Activated CD4-positive, alpha-beta T cell treated with anti-CD3 and anti-CD28 coated beads, Interleukin-10, Interleukin-2, amounts not matched to agents 100 ng/mL and 50 ng/mL, durations not matched to agents 16 hours and 8 hours (primary cell): ENCODE results near the gene CROCC2.

Source experiments
- DNase-seq: peaks from one replicate; pipeline ENCODE4 v3.0.0-alpha.2; 2020

Gene CROCC2

GRCh38 chr2:240925191-240925567 lies 19.0 kb downstream of the CROCC2 start:
- no peak for DNase-seq

- no peak for DNase-seq
Observed at GRCh38 chr2:240925568-240926515, 19.7 kb downstream of the CROCC2 start.

GRCh38 chr2:240926516-240927389 lies 20.6 kb downstream of the CROCC2 start:
- no peak for DNase-seq

- no peak for DNase-seq
Observed at GRCh38 chr2:240927390-240927781, 21.2 kb downstream of the CROCC2 start.

GRCh38 chr2:240928476-240929363 lies 22.6 kb downstream of the CROCC2 start:
- no peak for DNase-seq

DNA sequence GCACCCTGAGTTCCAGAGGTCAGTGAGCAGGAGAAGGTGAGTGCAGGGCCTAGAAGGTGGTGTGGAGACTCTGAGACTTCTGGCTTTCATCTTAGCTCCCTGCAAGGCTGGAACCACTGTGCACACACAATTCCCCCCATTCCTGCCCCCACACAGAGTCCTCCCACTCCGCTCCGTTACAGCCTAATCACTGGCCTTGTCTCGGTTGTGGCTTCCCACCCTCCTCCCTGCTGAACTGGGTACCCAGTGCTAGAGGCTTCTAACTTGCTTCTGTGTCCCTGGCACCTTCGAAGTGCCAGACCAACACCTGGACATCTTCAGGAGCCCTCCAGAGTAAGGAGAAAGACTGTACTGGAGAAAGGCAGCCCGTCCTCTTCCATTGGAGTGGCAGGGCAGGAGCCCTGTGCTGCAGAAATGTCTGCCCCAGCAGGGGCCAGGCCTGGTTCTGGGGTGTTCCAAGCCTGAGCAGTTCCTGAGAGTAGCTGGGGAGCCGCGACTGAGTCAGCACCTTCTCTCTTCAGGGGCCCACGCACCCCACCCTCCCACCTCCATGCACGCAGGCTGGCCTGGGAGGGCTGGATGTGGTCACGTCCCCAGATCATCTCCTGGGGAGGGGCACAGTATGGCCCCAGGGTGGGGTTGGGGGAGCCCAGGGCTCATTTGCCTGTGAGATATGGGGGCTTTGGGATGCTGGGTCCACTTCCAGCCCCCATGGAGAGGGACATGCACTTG lies 23.4 kb downstream of the CROCC2 start:
- no peak for DNase-seq

DNA sequence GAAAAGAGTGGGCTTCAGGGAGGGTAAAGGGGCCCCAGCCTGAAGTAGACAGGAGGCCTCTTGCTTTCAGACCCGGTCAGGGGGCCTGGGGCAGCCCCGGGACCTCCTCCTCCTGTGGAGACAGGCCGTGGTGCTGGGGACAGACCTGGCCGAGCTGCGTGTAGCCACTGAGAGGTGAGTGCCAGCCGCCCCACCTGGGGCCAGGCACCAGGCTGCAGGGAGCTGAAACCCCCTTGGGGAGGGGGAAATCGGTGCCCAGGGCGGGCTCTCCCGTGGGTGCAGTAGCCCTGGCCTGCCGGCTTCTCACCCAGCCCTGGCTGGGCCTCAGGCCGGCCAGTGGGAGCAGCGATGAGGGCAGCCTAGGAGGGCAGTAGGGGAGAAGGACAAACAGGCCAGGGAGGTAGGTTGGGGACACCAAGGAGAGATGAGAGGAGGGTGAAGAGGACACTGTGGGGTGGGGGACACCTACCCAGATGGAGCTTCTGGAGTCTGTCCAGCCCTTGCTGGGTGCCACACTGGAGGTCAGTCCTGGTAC lies 24.0 kb downstream of the CROCC2 start:
- no peak for DNase-seq

GRCh38 chr2:240930631-240931318 lies 24.6 kb downstream of the CROCC2 start:
- no peak for DNase-seq

- no peak for DNase-seq
Observed at GRCh38 chr2:240931319-240931949, 25.3 kb downstream of the CROCC2 start.

- DNase-seq = no peak
Observed at GRCh38 chr2:240932001-240932723, 26.0 kb downstream of the CROCC2 start.

DNA sequence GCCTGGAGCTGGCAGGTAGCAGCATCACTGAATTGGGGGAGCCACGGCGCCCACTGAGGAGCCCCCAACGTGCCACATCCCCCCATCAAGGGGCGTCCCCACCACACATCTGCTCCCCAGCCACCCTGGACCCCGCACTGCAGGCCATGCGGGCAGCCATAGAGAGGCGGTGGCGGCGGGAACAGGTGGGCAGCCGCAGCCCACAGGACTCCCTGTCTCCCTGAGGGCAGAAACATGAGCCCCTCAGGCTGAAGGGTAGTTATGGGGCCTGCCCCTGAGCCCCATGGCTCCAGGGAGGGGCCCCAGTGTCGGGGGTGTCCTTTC lies 26.6 kb downstream of the CROCC2 start:
- DNase-seq = no peak

DNA sequence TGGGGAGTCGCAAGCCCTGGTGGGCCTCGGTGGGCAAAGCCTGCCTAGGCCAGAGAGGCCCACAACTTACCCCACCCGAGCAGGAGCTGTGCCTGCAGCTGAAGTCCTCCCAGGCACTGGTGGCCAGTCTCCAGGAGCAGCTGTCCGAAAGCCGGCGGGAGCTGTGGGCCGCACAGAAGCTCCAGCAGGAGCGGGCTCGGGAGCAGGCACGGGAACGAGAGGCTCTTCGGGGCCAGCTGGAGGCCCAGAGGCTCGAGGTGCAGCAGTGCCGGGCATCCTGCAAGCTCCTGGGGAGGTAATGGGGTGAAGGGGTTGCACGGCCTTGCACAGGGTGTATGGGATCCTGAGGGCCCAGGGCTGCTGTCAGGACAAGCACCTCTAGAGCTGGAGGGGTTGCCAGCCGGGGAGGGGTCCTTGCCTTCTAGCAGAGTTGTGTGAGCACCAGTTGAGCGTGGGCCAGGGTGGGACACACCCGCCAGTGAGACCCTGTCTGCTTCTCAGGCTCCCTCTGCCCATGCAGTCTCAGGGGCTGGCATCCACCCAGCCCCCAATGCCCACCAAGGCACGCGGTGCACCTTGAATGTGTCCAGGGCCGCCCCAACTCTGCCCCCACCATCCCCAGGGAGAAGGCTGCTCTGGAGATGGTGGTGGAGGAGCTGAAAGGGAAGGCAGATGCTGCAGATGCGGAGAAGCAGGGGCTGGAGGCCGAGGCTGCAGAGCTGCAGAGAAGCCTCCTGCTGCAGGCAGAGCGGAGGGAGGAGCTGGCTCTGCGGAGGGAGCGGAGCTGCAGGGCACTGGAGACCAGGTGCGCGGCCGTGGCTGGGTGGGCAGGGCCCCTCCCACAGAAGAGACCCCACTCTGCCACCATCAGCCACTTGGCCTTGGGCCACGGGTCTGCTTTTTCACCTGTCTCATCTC lies 27.2 kb downstream of the CROCC2 start:
- no peak for DNase-seq

- DNase-seq = no peak
Observed at GRCh38 chr2:240933966-240934700, 28.0 kb downstream of the CROCC2 start.

DNA sequence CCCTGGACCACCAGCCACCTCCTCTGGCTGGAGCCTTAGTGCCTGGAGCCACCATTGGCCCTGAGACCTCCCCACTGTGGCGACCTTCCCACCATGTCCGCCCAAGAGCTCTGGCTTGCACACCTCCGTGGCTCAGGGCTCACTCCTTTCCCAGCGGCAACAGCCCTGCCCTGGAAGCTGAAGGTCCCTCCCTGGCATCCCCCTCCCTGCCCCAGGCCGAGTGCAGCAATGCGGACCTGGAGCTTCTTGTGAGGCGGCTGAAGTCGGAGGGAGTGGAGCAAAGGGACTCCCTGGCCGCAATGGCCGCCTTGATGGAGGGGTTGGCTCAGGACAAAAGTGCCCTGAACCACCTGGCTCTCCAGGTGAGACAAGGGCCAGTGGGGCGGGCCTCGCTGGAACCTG lies 28.6 kb downstream of the CROCC2 start:
- DNase-seq = no peak

DNA sequence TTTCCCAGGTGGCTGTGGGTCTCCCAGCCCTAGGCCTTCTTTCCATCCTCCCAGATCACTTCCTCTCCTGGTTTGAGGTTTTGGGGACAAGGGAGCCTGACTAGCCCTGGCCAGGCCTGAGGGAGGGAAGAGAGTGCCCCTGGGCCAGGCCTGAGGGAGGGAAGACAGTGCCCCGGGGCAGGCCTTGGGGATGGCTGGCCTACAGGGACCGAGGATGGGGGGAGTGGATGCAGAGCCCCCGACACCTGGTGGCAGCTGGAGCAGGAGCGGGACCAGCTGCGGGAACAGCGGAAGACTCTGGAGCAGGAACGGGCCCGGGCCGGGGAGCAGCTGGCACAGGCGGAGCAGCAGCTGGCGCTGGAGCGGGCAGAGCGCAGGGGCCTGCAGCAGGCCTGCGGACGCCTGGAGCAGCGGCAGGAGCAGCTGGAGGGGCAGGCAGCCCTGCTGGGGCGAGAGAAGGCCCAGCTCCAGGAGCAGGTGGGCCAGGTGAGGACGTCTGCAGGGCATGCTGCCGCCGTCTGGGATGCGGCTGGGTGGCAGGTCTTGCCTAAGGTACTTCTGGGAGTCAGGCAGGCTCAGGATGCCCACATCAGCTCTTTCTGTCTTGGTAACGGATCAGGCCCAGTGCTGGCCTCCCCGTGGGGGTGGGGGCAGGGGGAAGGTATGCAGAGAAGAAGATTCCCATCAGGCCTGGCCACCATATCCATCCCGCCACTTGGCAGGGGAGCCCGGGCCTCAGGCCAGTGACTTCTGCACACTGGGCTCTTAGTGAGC lies 29.2 kb downstream of the CROCC2 start:
- no peak for DNase-seq

DNA sequence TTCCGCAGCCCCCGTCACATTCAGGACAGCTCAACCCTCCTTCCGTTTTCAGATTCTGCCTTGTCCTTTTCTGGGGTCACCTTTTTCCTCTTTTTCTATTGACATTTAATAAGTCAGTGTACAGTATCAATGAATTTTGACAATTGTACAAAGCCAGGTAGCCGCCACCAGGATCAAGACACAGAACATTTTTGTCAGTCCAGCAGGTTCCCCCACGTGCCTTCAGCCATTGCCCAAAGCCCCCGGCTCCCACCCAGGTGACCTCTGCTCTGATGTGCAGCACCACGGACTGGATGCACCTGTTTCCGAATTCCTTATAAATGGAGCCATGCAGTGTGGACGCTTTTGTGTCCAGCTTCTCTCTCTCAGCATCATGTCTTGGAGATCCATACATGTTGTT lies 30.0 kb downstream of the CROCC2 start:
- DNase-seq = no peak

DNA sequence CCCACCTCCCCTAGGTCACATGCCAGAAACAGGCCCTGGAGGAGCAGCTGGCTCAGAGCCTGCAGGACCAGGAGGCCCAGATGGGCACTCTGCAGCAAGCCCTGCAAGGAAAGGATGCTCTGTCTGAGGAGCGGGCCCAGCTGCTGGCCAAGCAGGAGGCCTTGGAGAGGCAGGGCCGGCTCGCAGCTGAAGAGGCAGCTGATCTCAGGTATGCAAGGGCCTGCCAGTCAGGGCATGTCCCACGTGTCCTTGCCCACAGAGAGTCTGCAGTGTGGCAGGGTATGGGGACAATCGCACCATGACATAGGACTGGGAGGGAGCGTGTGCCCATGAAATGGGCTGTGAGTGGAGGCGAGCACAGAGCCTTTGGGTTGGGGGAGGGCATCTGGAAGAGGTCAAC lies 39.9 kb downstream of the CROCC2 start:
- DNase-seq = no peak
